ENCODE measurements around the gene IGFBP5. TPM values are rescaled to one million over a fixed set of nuclear protein-coding genes. Genes with fewer than 3 reads are reported as not detected.
A peak's percentile ranks its signal among the peaks of the same experiment; 100 is the strongest.

Gene IGFBP5
- total and polyA plus RNA-seq, 4 donors = 2.3 to 43.4 (median 14.4) TPM

DNA sequence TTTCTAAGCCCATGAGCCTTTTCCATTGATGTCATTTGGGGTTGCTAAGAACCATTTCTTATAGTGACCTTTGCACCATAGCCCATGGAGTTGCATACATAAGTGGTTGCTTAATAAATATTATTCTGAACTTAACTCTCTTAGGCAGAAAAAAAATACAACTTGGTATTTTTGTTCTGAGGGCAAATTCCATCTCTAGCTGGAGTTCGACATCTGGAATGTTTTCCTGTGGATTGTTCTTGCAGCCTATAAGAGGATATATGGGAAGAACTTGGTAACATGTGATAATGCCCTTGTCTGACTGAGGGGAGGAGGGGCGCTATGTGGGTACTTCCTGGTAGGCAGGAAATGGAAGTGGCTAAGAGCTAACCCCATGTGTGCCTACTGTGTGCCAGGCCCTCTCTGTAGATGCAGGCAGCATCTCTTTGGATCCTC, 41.4 kb downstream of the IGFBP5 start:
- H3K36me3 ChIP-seq (ENCODE audit: control insufficient read depth in 4 of 4, insufficient read depth in 3 of 4, low read depth in 1 of 4, low read length in 3 of 4) = no peaks in the 10 kb centered on the region
- H3K9ac ChIP-seq (ENCODE audit: low read depth in 1 of 2, low read length in 2 of 2) = no peak overlapping the region
- no peak overlapping the region for H3K27ac ChIP-seq (ENCODE audit: low read depth in 1 of 2, low read length in 2 of 2)
- H3K4me3 ChIP-seq (ENCODE audit: low read depth in 1 of 3, low read length in 3 of 3) = no peak overlapping the region
- H3K27me3 ChIP-seq (ENCODE audit: control insufficient read depth in 4 of 4, insufficient read depth in 4 of 4, low read length in 3 of 4) = no peaks in the 10 kb centered on the region
- 55% methylated on average over 2 of the region's 2 CpGs for WGBS
- TF ChIP-seq FOXA2 (IDR thresholded peaks at IDR 0.05) = no peak
- TF ChIP-seq JUND (IDR thresholded peaks at IDR 0.05) = peak in 1 of 2 donors; percentile 30
- peak; percentile 77 to 93 for TF ChIP-seq HNF4A (conservative IDR thresholded peaks at IDR 0.05)
- TF ChIP-seq RXRA (IDR thresholded peaks at IDR 0.05) = peak; percentile 24 to 50
- TF ChIP-seq FOXA1 (IDR thresholded peaks at IDR 0.05) = no peak
- no peak for TF ChIP-seq TAF1 (conservative IDR thresholded peaks at IDR 0.05)
- TF ChIP-seq REST (IDR thresholded peaks at IDR 0.05) = no peak
- no peak for TF ChIP-seq ZBTB33 (IDR thresholded peaks at IDR 0.05)
- TF ChIP-seq, protein P1, sequence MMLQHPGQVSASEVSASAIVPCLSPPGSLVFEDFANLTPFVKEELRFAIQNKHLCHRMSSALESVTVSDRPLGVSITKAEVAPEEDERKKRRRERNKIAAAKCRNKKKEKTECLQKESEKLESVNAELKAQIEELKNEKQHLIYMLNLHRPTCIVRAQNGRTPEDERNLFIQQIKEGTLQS (IDR thresholded peaks at IDR 0.05) = no peak
- TF ChIP-seq GABPA (IDR thresholded peaks at IDR 0.05 in 1 of 2, conservative IDR thresholded peaks at IDR 0.05 in 1 of 2) = no peak
- TF ChIP-seq SP1 (IDR thresholded peaks at IDR 0.05) = peak; percentile 57
- TF ChIP-seq HNF4G (IDR thresholded peaks at IDR 0.05) = peak; percentile 62
- TF ChIP-seq YY1 (IDR thresholded peaks at IDR 0.05) = no peak
- no peak for DNase-seq (ENCODE audit: low spot score)
- no peaks in the 10 kb centered on the region for H3K9me3 ChIP-seq (ENCODE audit: control insufficient read depth in 4 of 4, low read length in 3 of 4)
- peaks cover 15 to 31% (median 23%) of the 10 kb centered on the region in 4 donors for H3K4me1 ChIP-seq (ENCODE audit: control insufficient read depth in 4 of 4, insufficient read depth in 4 of 4, low read length in 3 of 4)

DNA sequence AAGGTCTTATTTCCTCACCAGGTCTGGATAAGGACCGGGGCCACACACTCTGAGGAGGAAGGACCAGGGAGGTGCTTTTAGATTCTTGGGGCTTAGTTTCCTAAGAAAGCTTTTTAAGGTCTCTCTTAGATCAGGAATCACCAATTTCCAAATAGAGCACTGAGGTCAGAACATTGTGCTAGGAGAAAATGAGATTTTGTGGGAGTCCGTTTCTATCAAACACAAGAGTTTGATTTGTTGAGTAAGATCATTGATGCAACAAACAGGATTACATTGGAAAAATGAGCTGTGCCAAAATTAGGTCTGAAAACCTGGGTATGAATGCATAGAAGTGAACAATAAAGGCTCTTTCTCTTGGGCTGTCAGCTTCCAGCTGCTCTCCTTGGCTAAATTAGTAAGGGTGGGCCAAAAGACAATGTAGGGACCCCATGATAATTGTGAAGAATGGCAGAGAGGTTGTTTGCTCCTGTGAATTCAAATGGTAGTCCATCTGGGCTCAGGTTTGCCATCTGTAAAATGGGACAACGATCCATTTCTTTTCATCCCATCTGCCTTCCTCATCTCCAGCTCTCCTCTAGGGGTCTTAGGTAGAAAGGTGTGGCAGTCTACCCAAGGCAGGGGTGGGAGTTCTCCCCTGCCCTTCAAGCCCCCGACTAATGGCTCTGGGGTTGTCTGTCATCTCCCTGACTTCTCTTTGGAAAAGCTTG, 42.1 kb downstream of the IGFBP5 start:
- peak in 1 of 2 donors; percentile 36 for TF ChIP-seq HNF4A (conservative IDR thresholded peaks at IDR 0.05)
- no peak for TF ChIP-seq TAF1 (conservative IDR thresholded peaks at IDR 0.05)
- TF ChIP-seq RXRA (IDR thresholded peaks at IDR 0.05) = peak; percentile 13 to 45
- TF ChIP-seq RAD21 (IDR thresholded peaks at IDR 0.05) = peak in 1 of 2 donors; percentile 21
- Histone ChIP-seq H3K9me3 (ENCODE audit: control insufficient read depth in 4 of 4, low read length in 3 of 4) (no peaks in the 10 kb centered on the region), H3K27ac (ENCODE audit: low read depth in 1 of 2, low read length in 2 of 2) (peak overlapping the region in 1 of 2 donors; percentile 5), H3K36me3 (ENCODE audit: control insufficient read depth in 4 of 4, insufficient read depth in 3 of 4, low read depth in 1 of 4, low read length in 3 of 4) (no peaks in the 10 kb centered on the region), H3K4me3 (ENCODE audit: low read depth in 1 of 3, low read length in 3 of 3) (no peak overlapping the region), H3K27me3 (ENCODE audit: control insufficient read depth in 4 of 4, insufficient read depth in 4 of 4, low read length in 3 of 4) (no peaks in the 10 kb centered on the region), H3K9ac (ENCODE audit: low read depth in 1 of 2, low read length in 2 of 2) (no peak overlapping the region), H3K4me1 (ENCODE audit: control insufficient read depth in 4 of 4, insufficient read depth in 4 of 4, low read length in 3 of 4) (peaks cover 15 to 31% (median 23%) of the 10 kb centered on the region in 4 donors)
- 75% methylated on average over 4 of the region's 4 CpGs for WGBS
- DNase-seq (ENCODE audit: low spot score) = no peak
